Fibroblast of lung (primary cell): ENCODE results near the gene VTA1. TPM values are rescaled to one million over a fixed set of nuclear protein-coding genes. Genes with fewer than 3 reads are reported as not detected.
A peak's percentile ranks its signal among the peaks of the same experiment; 100 is the strongest.
"Not testable (repeated sequence)": the region's sequence is repeated elsewhere in the genome, so short reads cannot be mapped to it uniquely, and the experiment has no call there.

Source experiments
- DNase-seq, 2 donors: peaks; one replicate each; pipeline versions ENCODE4 v3.0.0 to v3.0.0-alpha.2; 2010; ENCODE audit warnings: low read depth in 2 of 2
- H2AFZ ChIP-seq: 2 replicates; pipeline ENCODE4 v1.5.1; 2012; ENCODE audit warnings: low read length, control low read depth, inconsistent platforms
- H3K27ac ChIP-seq: 2 replicates; pipeline ENCODE4 v1.5.1; 2011; ENCODE audit warnings: low read length, control low read depth; ENCODE audit not compliant: insufficient read depth
- H3K27me3 ChIP-seq: 2 replicates; pipeline ENCODE4 v1.5.1; 2011; ENCODE audit warnings: mild to moderate bottlenecking, low read length; ENCODE audit not compliant: control insufficient read depth, insufficient read depth
- H3K36me3 ChIP-seq: 2 replicates; pipeline ENCODE4 v1.5.1; 2011; ENCODE audit warnings: low read length; ENCODE audit not compliant: control insufficient read depth, insufficient read depth
- H3K4me1 ChIP-seq: 2 replicates; pipeline ENCODE4 v1.5.1; 2011; ENCODE audit warnings: low read length; ENCODE audit not compliant: control insufficient read depth, insufficient read depth; ENCODE audit errors: extremely low read depth
- H3K4me2 ChIP-seq: 2 replicates; pipeline ENCODE4 v1.5.1; 2011; ENCODE audit warnings: low read length, control low read depth; ENCODE audit not compliant: insufficient read depth; ENCODE audit errors: extremely low read depth
- H3K4me3 ChIP-seq, 4 experiments: fragments of 200-600 bp in 1 of 4; sonication (generic) in 1 of 4; replicated peaks in 1 of 4; 2 replicates each; pipeline ENCODE4 v1.5.1; 2011 to 2016; ENCODE audit warnings: low read length in 4 of 4, low read depth in 3 of 4, mild to moderate bottlenecking in 3 of 4, control low read depth in 2 of 4, inconsistent platforms in 1 of 4, mixed read lengths in 1 of 4; ENCODE audit not compliant: insufficient read depth in 1 of 4; ENCODE audit errors: control extremely low read depth in 1 of 4
- H3K79me2 ChIP-seq: 2 replicates; pipeline ENCODE4 v1.5.1; 2012; ENCODE audit warnings: mild to moderate bottlenecking, low read length, inconsistent platforms; ENCODE audit not compliant: control insufficient read depth, insufficient read depth
- H3K9ac ChIP-seq: 2 replicates; pipeline ENCODE4 v1.5.1; 2011; ENCODE audit warnings: mild to moderate bottlenecking, low read length, control low read depth; ENCODE audit not compliant: insufficient read depth
- H3K9me3 ChIP-seq: 2 replicates; pipeline ENCODE4 v1.5.1; 2012; ENCODE audit warnings: low read depth, low read length; ENCODE audit not compliant: control insufficient read depth, insufficient read depth
- H4K20me1 ChIP-seq: 2 replicates; pipeline ENCODE4 v1.5.1; 2011; ENCODE audit warnings: low read length; ENCODE audit not compliant: control insufficient read depth, insufficient read depth; ENCODE audit errors: extremely low read depth
- CTCF ChIP-seq, 2 donors: IDR thresholded peaks in 1 of 2; conservative IDR thresholded peaks in 1 of 2; 1 replicate in 1 of 2; 2 replicates in 1 of 2; pipeline ENCODE4 v1.5.1; 2011 to 2012; ENCODE audit warnings: low read length in 2 of 2, control low read depth in 1 of 2, inconsistent platforms in 1 of 2, low read depth in 1 of 2, mild to moderate bottlenecking in 1 of 2
- EZH2 ChIP-seq: IDR thresholded peaks from 2 replicates; pipeline ENCODE4 v1.5.1; 2012; ENCODE audit warnings: low read length, control low read depth, mild to moderate bottlenecking; ENCODE audit errors: missing control alignments
- polyA minus RNA-seq: library from RNA; depleted of rRNA, polyadenylated mRNA; stranded (reverse); fragments of >200 nt; gene quantifications from 2 replicates; pipeline ENCODE4 v1.2.3, GENCODE V29; 2011; ENCODE audit warnings: low replicate concordance
- polyA plus RNA-seq, 2 donors: library from polyadenylated mRNA; depleted of rRNA in 1 of 2; stranded (reverse) in 1 of 2; unstranded in 1 of 2; fragments of >200 nt; gene quantifications; 2 replicates each; pipeline ENCODE4 v1.2.1, GENCODE V29; 2011 to 2012; ENCODE audit warnings: missing spikeins in 1 of 2
- total RNA-seq: library from RNA; depleted of rRNA; stranded (reverse); fragments of >200 nt; gene quantifications from 2 replicates; pipeline ENCODE4 v1.2.1, GENCODE V29; 2014

VTA1 gene, protein sequence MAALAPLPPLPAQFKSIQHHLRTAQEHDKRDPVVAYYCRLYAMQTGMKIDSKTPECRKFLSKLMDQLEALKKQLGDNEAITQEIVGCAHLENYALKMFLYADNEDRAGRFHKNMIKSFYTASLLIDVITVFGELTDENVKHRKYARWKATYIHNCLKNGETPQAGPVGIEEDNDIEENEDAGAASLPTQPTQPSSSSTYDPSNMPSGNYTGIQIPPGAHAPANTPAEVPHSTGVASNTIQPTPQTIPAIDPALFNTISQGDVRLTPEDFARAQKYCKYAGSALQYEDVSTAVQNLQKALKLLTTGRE
- total RNA-seq: 25.9 and 26.3 TPM in 2 replicates
- polyA plus RNA-seq: 95.4 and 99.3 TPM in 2 replicates
- polyA plus RNA-seq (2012): 50.1 and 50.9 TPM in 2 replicates
- 10.7 and 13.7 TPM in 2 replicates for polyA minus RNA-seq

- H3K79me2 ChIP-seq: peaks cover 46% of the 10 kb centered on the region
- peak; percentile 100 for DNase-seq
- no peak for TF ChIP-seq EZH2
- peak; percentile 90 to 95 for TF ChIP-seq CTCF (conservative IDR thresholded peaks at IDR 0.05 in 1 of 2, IDR thresholded peaks at IDR 0.05 in 1 of 2; ENCODE audit: low read depth in 1 of 2, low read length in 2 of 2)
Observed at GRCh38 chr6:142146828-142147662, at the start of gene VTA1, which contains the start of gene NMBR. Gene VTA1, plus strand, starts transcription at chr6:142147263. Its CDS starts 25 bp downstream, at chr6:142147288. Gene NMBR, minus strand, starts transcription at chr6:142147122. Its CDS starts 58,464 bp downstream, at chr6:142088658.

GRCh38 chr6:142104820-142105219 lies 42.2 kb upstream of the VTA1 start:
- not testable (repeated sequence) for H3K9ac ChIP-seq, H4K20me1 ChIP-seq, DNase-seq, H3K36me3 ChIP-seq, H3K4me2 ChIP-seq, H3K79me2 ChIP-seq, H3K4me3 ChIP-seq, H3K27ac ChIP-seq, H3K4me1 ChIP-seq, H3K9me3 ChIP-seq, H3K27me3 ChIP-seq, H2AFZ ChIP-seq

More at GRCh38 chr6:142146828-142147662, at the start of gene VTA1, which contains the start of gene NMBR:
- no peaks in the 10 kb centered on the region for H3K27me3 ChIP-seq
- H3K27ac ChIP-seq: peak within 1 kb of the TSS; percentile 55
- no peaks in the 10 kb centered on the region for H4K20me1 ChIP-seq
- H3K9me3 ChIP-seq: no peaks in the 10 kb centered on the region
- peak within 1 kb of the TSS; percentile 54 for H3K9ac ChIP-seq
- peak within 1 kb of the TSS; percentile 66 to 99 (median 90) for H3K4me3 ChIP-seq
- H3K4me2 ChIP-seq: peak within 1 kb of the TSS; percentile 92
- no peaks in the 10 kb centered on the region for H3K36me3 ChIP-seq
- H3K4me1 ChIP-seq: peaks cover 9% of the 10 kb centered on the region
- peak within 1 kb of the TSS; percentile 89 for H2AFZ ChIP-seq

- not testable (repeated sequence) for DNase-seq, H3K27me3 ChIP-seq, H3K4me3 ChIP-seq, H3K9ac ChIP-seq, H3K4me2 ChIP-seq, H3K36me3 ChIP-seq, H3K27ac ChIP-seq, H2AFZ ChIP-seq, H4K20me1 ChIP-seq, H3K79me2 ChIP-seq, H3K4me1 ChIP-seq, H3K9me3 ChIP-seq
Observed at GRCh38 chr6:142110820-142111219, 36.2 kb upstream of the VTA1 start.
